ENCODE measurements around the gene TGIF2. TPM values are rescaled to one million over a fixed set of nuclear protein-coding genes. Genes with fewer than 3 reads are reported as not detected.

TGIF2 gene
- total RNA-seq, 1 donor from 2014 or later = 12.4 TPM

- ATAC-seq = peak; percentile 45 to 60
- no peaks in the 10 kb centered on the region for H3K9me3 ChIP-seq
- peak overlapping the region; percentile 64 for H3K27ac ChIP-seq
- peaks cover 36% of the 10 kb centered on the region for H3K36me3 ChIP-seq
- intact Hi-C loops (cut with DNase I) = no loop called here
- peaks cover 32% of the 10 kb centered on the region for H3K4me1 ChIP-seq
- H3K4me3 ChIP-seq = peak overlapping the region; percentile 65
- DNase-seq = peak; percentile 70
- TF ChIP-seq, protein P1, sequence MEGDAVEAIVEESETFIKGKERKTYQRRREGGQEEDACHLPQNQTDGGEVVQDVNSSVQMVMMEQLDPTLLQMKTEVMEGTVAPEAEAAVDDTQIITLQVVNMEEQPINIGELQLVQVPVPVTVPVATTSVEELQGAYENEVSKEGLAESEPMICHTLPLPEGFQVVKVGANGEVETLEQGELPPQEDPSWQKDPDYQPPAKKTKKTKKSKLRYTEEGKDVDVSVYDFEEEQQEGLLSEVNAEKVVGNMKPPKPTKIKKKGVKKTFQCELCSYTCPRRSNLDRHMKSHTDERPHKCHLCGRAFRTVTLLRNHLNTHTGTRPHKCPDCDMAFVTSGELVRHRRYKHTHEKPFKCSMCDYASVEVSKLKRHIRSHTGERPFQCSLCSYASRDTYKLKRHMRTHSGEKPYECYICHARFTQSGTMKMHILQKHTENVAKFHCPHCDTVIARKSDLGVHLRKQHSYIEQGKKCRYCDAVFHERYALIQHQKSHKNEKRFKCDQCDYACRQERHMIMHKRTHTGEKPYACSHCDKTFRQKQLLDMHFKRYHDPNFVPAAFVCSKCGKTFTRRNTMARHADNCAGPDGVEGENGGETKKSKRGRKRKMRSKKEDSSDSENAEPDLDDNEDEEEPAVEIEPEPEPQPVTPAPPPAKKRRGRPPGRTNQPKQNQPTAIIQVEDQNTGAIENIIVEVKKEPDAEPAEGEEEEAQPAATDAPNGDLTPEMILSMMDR (IDR thresholded peaks at IDR 0.05) = no peak
- no peaks in the 10 kb centered on the region for H3K27me3 ChIP-seq (ENCODE audit: low read depth)
These were observed 29.0 kb upstream of the TGIF2 start for GRCh38 chr20:36544134-36545018.

GRCh38 chr20:36546111-36546736 lies 27.2 kb upstream of the TGIF2 start:
- ATAC-seq = no peak
- no peak overlapping the region for H3K4me3 ChIP-seq
- TF ChIP-seq, protein P1 (IDR thresholded peaks at IDR 0.05) = no peak

GRCh38 chr20:36547186-36548005 lies 26.0 kb upstream of the TGIF2 start:
- Histone ChIP-seq H3K36me3 (peaks cover 39% of the 10 kb centered on the region), H3K27ac (no peak overlapping the region), H3K4me3 (no peak overlapping the region), H3K9me3 (no peaks in the 10 kb centered on the region), H3K27me3 (ENCODE audit: low read depth) (no peaks in the 10 kb centered on the region), H3K4me1 (peaks cover 20% of the 10 kb centered on the region)
- TF ChIP-seq, protein P1 (IDR thresholded peaks at IDR 0.05) = no peak
- ATAC-seq (no peak), DNase-seq (no peak)
- intact Hi-C loops (cut with DNase I) = no loop called here

More at GRCh38 chr20:36546111-36546736, 27.2 kb upstream of the TGIF2 start:
- intact Hi-C loops (cut with DNase I) = no loop called here
- Histone ChIP-seq H3K36me3 (peaks cover 39% of the 10 kb centered on the region), H3K4me1 (peaks cover 21% of the 10 kb centered on the region), H3K27me3 (ENCODE audit: low read depth) (no peaks in the 10 kb centered on the region), H3K27ac (no peak overlapping the region), H3K9me3 (no peaks in the 10 kb centered on the region)
- no peak for DNase-seq

- Histone ChIP-seq H3K4me1 (peaks cover 20% of the 10 kb centered on the region), H3K27ac (no peak overlapping the region), H3K9me3 (no peaks in the 10 kb centered on the region), H3K36me3 (peaks cover 39% of the 10 kb centered on the region), H3K27me3 (ENCODE audit: low read depth) (no peaks in the 10 kb centered on the region), H3K4me3 (no peak overlapping the region)
- no peak for ATAC-seq
- TF ChIP-seq, protein P1 (IDR thresholded peaks at IDR 0.05) = no peak
- DNase-seq = no peak
- intact Hi-C loops (cut with DNase I) = no loop called here
These were observed 25.4 kb upstream of the TGIF2 start for GRCh38 chr20:36548006-36548315.

All from lower lobe of right lung (tissue), 2 donors.